GM18526 (cell line): Measurements from ENCODE around the gene CEP68.

Experiments
- POLR2A ChIP-seq: IDR thresholded peaks from 3 replicates; pipeline ENCODE4 v1.6.1; 2011; ENCODE audit not compliant: insufficient read length; ENCODE audit errors: extremely low read depth

The CEP68 gene

DNA sequence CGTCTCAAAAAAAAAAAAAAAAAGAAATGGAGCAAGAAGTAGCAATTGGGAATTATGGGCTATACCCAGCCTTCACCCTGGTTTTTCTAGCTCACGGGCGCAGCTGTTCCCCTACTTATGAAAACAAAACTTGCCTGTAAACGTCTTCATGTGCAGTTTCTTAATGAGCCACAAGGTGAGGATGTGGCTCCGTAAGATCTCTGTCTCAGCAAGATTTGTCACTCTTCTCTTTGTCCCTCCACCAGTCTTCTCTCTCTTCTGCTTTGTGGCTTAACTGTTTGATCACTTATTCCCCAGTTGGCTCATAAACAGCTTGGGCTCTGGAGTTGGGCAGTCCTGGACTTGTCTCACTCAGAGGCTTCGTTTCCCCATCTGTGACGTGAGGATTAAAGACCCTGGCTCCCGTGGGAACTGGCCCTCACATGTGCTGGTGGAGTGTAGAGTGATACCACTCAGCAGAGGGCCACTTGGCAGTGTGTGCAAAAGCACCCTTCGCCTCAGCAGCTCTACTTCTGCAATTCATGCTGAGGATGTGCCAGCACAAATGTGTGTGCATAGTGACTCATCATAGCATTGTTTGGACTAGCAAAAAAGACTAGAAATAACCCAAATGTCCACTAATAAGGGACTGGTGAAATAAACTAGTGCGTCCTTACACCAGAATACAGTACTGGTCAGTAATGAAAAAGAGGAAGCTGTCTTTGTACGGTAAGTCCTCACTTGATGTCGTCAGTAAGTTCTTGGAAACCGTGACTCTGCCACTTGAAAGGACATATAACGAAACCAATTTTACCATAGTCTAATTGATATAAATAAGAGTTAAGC is 8.7 kb downstream of the CEP68 start:
- no peak for TF ChIP-seq POLR2A

DNA sequence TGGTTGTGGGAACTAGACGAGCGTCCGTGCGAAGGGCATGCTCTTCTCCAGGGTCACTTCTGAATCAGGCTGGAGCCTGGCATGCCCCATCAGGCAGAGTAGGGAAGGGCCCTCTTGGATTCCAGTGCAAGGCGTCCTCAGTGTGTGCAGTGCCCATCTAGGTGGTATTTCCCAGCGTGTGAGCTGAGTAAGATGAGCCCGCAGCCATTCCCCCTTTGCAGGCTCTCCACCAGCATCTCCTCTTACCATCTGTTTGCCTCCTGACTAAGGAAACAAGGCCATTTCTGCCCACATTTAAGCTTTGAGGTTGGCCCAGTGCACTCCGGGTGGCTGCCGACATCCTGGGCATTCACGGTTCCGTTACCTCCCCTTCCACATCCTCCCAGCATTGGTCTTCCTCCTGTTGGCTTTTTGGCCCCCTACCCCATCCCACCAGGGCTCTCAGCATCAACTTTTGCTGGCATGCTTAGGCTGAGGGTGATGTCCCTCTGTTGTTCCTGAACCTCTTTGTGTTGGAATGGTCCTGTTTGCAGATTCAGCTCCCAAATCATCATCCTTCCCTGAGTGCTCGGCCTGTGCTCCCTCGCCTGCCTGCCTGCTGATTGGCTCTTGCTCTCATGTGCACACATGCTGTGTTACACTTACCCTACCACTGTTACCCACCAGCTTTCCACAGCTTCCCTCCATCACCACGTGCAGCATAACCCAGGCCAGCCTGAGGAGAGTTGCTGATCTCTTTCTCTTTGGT is 11.8 kb downstream of the CEP68 start:
- TF ChIP-seq POLR2A: no peak

DNA sequence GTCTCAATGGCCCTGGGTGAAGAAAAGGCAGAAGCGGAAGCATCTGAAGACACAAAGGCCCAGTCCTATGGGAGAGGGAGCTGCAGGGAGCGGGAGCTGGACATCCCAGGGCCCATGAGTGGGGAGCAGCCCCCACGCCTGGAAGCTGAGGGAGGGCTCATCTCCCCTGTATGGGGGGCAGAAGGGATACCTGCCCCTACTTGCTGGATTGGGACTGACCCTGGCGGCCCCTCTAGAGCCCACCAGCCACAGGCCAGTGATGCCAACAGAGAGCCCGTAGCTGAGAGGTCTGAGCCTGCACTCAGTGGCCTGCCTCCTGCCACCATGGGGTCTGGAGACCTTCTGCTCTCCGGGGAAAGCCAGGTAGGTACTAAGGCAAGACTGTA is 13.2 kb downstream of the CEP68 start:
- no peak for TF ChIP-seq POLR2A

DNA sequence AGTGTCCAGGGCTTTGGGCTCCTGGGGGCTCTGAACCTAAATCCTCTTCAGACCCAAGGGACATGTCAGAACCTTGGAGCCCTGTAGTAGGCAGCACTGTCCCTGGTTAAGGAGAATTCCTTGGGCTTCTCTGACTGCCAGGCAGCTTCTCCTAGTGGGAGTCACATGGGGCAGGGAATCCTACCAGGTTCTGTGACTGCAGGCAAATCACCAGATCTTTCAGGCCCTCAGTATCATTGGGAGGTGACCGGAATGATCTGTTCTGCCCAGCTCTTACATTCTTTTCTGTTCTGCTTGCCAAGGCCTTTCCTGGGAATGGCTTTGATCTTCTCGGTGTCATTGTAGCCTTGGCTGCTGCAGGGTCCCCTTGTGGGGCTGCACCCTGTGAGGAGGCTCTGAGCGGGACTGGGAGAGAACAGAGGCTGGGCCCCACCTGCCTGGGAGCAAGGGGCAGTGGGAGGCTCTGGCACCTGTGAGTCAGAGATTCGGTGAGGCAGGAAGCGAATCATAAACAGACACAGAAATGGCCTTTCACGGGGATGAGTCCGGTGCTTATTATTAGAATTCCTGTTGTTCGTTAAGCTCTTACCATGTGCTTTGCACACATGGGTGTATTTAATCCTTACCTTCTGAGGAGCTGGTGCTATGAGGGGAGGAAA is 14.1 kb downstream of the CEP68 start:
- no peak for TF ChIP-seq POLR2A

DNA sequence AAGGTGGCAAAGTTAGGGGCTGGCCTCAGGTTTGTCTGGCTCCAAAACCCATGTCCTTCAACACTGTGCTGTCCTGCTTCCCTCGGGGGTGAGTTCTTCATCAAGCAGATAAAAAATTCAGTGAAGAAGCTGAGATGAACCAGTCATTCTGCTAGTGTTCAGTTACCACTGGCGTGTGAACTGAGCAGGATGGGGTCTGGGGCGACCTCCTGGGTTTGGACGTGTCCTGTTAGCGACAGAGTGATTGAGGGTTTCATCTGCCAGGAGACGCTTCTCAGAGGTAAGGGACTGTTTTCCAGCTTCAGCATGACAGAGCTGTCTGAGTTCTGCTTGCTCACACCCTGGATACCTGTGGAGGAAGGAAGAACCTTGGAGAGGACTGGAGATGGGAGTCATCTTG is 14.6 kb downstream of the CEP68 start:
- TF ChIP-seq POLR2A: no peak

DNA sequence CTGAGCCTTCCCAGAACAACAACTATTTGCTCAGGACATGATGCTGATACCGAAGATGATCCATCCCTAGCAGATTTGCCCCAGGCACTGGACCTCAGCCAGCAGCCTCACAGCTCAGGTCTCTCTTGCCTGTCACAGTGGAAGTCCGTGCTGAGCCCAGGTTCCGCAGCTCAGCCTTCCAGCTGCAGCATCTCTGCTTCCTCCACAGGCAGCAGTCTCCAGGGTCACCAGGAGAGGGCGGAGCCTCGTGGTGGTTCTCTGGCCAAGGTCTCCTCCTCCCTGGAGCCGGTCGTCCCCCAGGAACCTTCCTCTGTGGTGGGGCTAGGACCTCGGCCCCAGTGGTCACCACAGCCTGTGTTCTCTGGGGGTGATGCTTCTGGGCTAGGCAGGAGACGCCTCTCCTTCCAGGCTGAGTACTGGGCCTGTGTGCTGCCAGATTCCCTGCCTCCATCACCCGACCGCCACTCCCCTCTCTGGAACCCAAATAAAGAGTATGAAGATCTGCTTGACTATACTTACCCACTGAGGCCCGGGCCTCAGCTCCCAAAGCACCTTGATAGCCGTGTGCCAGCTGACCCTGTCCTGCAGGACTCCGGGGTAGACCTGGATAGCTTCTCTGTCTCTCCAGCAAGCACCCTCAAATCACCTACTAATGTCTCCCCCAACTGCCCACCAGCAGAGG is 15.4 kb downstream of the CEP68 start:
- TF ChIP-seq POLR2A: no peak

DNA sequence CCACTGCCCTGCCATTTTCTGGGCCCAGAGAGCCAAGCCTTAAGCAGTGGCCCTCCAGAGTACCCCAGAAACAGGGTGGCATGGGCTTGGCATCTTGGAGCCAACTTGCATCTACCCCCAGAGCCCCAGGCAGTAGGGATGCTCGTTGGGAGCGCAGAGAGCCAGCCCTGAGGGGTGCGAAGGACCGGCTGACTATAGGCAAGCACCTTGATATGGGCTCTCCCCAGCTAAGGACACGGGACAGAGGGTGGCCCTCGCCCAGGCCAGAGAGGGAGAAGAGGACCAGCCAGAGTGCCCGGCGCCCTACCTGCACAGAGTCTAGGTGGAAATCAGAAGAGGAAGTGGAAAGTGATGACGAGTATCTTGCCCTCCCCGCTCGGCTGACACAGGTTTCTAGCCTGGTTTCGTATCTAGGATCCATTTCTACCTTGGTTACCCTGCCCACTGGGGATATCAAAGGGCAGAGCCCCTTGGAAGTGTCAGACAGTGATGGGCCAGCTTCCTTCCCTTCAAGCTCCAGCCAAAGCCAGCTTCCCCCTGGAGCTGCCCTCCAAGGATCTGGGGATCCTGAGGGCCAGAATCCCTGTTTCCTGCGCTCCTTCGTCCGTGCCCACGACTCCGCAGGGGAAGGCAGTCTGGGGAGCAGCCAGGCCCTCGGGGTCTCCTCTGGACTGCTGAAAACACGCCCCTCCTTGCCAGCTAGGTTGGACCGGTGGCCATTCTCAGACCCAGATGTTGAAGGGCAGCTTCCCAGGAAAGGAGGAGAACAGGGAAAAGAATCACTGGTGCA is 16.2 kb downstream of the CEP68 start:
- TF ChIP-seq POLR2A: no peak

DNA sequence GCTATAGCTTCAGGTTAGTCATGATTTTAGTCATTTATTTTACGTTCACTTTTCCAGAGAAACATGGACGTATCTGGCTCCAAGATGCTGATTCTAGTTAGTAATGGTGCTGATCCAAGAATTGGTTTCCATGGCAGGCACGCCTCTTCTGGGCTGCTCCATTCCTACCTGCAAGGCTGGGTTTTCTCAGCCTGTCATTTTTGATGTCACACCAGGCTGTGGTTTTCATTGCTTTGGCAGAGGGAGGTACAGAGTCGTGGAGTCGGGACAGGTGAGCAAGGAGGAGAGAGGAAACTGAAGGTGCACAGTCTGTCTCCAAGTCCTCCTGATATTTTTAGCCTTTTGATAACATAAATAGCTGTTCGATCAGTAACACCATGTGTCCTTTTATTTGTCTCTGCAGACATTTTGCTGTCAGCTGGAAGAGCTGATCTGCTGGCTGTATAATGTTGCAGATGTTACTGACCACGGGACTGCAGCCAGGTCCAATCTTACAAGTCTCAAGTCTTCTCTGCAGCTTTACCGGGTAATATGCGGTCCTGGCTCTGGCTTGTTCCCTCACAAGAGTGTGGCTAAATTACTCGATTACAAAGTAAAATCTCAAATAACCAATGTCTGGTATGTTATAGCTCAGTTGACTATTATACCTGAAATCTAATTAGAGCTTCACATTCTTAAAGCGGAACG is 17.8 kb downstream of the CEP68 start:
- no peak for TF ChIP-seq POLR2A

DNA sequence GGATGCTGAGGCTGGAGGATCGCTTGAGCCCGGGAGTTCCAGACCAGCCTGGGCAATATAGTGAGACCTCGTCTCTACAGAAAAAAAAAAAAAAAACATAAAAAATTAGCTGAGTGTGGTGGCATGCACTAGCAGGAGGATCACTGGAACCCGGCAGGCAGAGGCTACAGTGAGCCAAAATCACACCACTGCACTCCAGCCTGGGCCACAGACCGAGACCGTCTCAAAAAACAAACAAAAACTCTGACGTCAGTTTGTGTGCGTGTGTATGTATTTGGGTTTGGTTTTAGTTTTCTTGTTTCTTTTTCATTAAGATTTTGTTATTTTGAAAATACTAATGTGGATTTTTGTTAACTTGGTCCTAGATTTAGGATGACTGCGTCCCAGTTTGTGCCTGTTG is 19.0 kb downstream of the CEP68 start:
- no peak for TF ChIP-seq POLR2A

DNA sequence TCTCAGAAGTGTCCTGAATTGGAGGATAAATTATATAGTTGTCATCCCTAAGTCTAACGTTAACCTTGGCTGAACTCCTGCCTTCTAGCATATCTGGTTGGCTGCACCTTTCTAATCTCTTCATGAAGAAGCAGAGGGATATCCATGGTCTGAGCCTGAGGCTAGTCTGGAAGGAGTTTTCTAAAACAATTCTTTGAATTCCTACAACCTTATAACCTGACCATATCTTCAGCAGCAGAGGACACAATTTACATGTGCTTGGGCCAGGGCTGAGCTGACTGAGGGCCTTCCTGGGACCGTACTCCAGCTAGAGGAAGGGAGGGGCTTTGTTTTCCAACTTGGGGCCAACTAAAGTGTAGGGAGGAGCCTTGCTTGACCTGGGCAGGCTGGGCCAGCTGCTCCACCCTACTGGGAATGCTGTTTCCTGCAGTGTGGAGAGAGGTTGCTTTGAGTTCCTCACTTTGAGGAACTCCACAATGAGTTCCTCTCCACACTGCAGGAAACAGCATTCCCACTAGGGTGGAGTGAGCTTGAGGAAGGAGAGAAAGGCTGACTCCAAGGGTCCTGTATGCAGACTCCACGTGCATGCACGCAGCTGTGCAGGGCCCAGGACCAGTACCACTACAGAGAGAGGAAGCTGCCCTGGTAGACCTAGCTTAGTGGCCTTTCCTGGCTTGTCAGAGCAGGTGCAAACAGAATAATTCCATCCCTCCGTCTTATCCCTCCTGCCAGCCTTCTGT is 19.6 kb downstream of the CEP68 start:
- no peak for TF ChIP-seq POLR2A

DNA sequence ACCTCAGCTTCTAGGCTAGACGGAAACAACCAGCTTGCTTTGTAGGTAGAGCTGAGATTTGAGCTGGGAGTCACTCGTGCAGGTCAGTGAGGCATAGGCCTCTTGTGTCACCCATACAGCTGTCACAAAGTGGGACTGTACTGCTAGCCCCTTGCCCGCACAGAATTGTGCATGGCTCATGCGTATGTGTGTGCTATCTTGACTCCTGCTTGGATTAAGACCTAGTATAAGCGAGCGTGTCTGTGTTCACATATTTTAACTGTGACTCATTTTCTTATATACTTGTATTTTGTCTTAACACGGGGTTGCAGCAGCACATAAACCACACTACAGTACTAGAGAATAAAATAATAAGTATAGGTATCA is 20.1 kb downstream of the CEP68 start:
- no peak for TF ChIP-seq POLR2A

DNA sequence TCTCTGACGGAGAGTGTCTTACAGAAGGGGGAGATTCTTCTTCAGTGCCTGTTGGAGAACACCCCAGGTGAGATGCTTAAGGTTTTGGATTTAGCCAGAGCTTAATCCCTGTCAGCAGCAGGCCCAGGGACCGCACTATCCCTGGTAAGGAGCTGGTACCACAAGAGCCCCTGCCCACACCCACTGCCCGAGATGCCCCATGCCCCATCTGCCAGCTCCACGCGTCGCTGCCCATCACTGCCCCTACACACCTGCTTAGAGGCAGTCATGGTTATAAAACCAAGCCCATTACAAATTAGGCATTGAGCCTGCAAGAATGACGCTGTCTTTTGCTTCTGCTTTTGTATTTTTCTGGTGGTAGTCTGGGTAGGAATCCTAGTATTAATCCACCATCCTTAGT is 21.7 kb downstream of the CEP68 start:
- no peak for TF ChIP-seq POLR2A

DNA sequence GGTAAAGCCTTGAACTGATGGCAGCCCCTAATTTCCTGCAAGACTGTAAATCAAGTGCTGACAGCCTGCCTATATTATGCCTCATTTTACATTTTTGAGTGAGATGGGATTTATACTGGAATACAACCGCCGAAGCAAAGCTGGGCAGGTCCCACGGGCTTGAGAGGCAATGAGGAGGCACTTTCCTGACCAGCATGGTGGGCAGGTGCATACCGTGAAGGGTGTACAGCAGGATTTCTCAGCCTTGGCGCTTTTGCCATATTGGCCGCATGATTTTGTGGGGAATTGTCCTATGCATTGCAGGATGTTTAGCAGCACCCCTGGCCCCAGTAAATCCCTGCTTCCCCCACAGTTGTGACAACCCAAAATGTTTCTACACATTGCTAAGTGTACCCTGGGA is 22.8 kb downstream of the CEP68 start:
- TF ChIP-seq POLR2A: no peak
